GM12873 (cell line): ENCODE measurements around the gene GCNA.

ENCODE experiments used
- CTCF ChIP-seq: IDR thresholded peaks from 2 replicates; pipeline ENCODE4 v1.5.1; 2012; ENCODE audit warnings: low read depth, mild to moderate bottlenecking, moderate library complexity, low read length, control low read depth; ENCODE audit not compliant: insufficient read depth; ENCODE audit errors: missing control alignments

Gene GCNA

GRCh38 chrX:71534773-71535544 lies 43.3 kb upstream of the GCNA start:
- no peak for TF ChIP-seq CTCF

- no peak for TF ChIP-seq CTCF
Observed at GRCh38 chrX:71536285-71536684, 42.0 kb upstream of the GCNA start.

GRCh38 chrX:71537743-71538142 lies 40.5 kb upstream of the GCNA start:
- TF ChIP-seq CTCF = no peak

GRCh38 chrX:71540801-71541200 lies 37.4 kb upstream of the GCNA start:
- TF ChIP-seq CTCF = no peak

- TF ChIP-seq CTCF = no peak
Observed at GRCh38 chrX:71541210-71542022, 36.8 kb upstream of the GCNA start.

- no peak for TF ChIP-seq CTCF
Observed at GRCh38 chrX:71542411-71542810, 35.8 kb upstream of the GCNA start.

- TF ChIP-seq CTCF = no peak
Observed at GRCh38 chrX:71542825-71543224, 35.4 kb upstream of the GCNA start.
